H9 (cell line): Measurements from ENCODE around the gene OR5I1. TPM values are rescaled to one million over a fixed set of nuclear protein-coding genes. Genes with fewer than 3 reads are reported as not detected.

Experiments used
- DNase-seq: peaks from one replicate; pipeline ENCODE4 v3.0.0-alpha.2; 2017
- H2AFZ ChIP-seq: one replicate; pipeline ENCODE4 v1.6.1; 2013; ENCODE audit warnings: mild to moderate bottlenecking, low read length, control low read depth, moderate library complexity
- H2AK5ac ChIP-seq: 2 replicates; pipeline ENCODE4 v1.6.1; 2013; ENCODE audit warnings: low read length, control low read depth, mixed read lengths; ENCODE audit not compliant: insufficient read length
- H2BK120ac ChIP-seq: one replicate; pipeline ENCODE4 v1.6.1; 2013; ENCODE audit warnings: low read depth, mild to moderate bottlenecking, low read length, control low read depth, inconsistent platforms; ENCODE audit not compliant: poor library complexity, severe bottlenecking
- H2BK12ac ChIP-seq: 2 replicates; pipeline ENCODE4 v1.6.1; 2013; ENCODE audit warnings: low read length, control low read depth, mixed read lengths, low read depth; ENCODE audit not compliant: insufficient read length
- H2BK15ac ChIP-seq: 2 replicates; pipeline ENCODE4 v1.6.1; 2013; ENCODE audit warnings: low read depth, low read length, control low read depth
- H2BK20ac ChIP-seq: one replicate; pipeline ENCODE4 v1.6.1; 2013; ENCODE audit warnings: low read depth, mild to moderate bottlenecking, low read length, control low read depth, inconsistent platforms; ENCODE audit not compliant: poor library complexity, severe bottlenecking
- H2BK5ac ChIP-seq: 2 replicates; pipeline ENCODE4 v1.6.1; 2013; ENCODE audit warnings: low read length, control low read depth, mixed read lengths; ENCODE audit not compliant: insufficient read length
- H3K14ac ChIP-seq: 2 replicates; pipeline ENCODE4 v1.6.1; 2013; ENCODE audit warnings: low read length, control low read depth; ENCODE audit not compliant: insufficient read depth
- H3K18ac ChIP-seq: 2 replicates; pipeline ENCODE4 v1.6.1; 2013; ENCODE audit warnings: low read depth, mild to moderate bottlenecking, mixed read lengths, low read length, control low read depth; ENCODE audit not compliant: insufficient read length
- H3K23ac ChIP-seq: 2 replicates; pipeline ENCODE4 v1.6.1; 2013; ENCODE audit warnings: low read length, control low read depth, mixed read lengths, low read depth; ENCODE audit not compliant: insufficient read length
- H3K23me2 ChIP-seq: 2 replicates; pipeline ENCODE4 v1.6.1; 2013; ENCODE audit warnings: low read depth, mild to moderate bottlenecking, mixed read lengths, low read length, control low read depth; ENCODE audit not compliant: insufficient read length, poor library complexity, severe bottlenecking
- H3K27ac ChIP-seq: 2 replicates; pipeline ENCODE4 v1.5.1; 2013; ENCODE audit warnings: low read length, control low read depth, mixed read lengths, low read depth; ENCODE audit not compliant: insufficient read length
- H3K27me3 ChIP-seq: 2 replicates; pipeline ENCODE4 v1.6.1; 2013; ENCODE audit warnings: low read length, control low read depth, inconsistent platforms; ENCODE audit not compliant: insufficient read depth
- H3K4ac ChIP-seq: 2 replicates; pipeline ENCODE4 v1.6.1; 2013; ENCODE audit warnings: low read depth, mild to moderate bottlenecking, control low read depth, inconsistent platforms, low read length, moderate library complexity
- H3K4me1 ChIP-seq: 2 replicates; pipeline ENCODE4 v1.6.1; 2013; ENCODE audit warnings: low read length, control low read depth, inconsistent platforms; ENCODE audit not compliant: insufficient read depth
- H3K4me2 ChIP-seq: 2 replicates; pipeline ENCODE4 v1.6.1; 2013; ENCODE audit warnings: low read length, control low read depth, mixed read lengths; ENCODE audit not compliant: insufficient read length, insufficient read depth
- H3K56ac ChIP-seq: 2 replicates; pipeline ENCODE4 v1.6.1; 2013; ENCODE audit warnings: low read depth, mild to moderate bottlenecking, mixed read lengths, low read length, control low read depth; ENCODE audit not compliant: insufficient read length
- H3K79me1 ChIP-seq: 2 replicates; pipeline ENCODE4 v1.6.1; 2013; ENCODE audit warnings: low read depth, mild to moderate bottlenecking, moderate library complexity, low read length, control low read depth, inconsistent platforms; ENCODE audit not compliant: insufficient read depth, poor library complexity, severe bottlenecking
- H3K79me2 ChIP-seq: 2 replicates; pipeline ENCODE4 v1.6.1; 2013; ENCODE audit warnings: low read length, control low read depth, inconsistent platforms; ENCODE audit not compliant: insufficient read depth
- H3K9ac ChIP-seq: 2 replicates; pipeline ENCODE4 v1.6.1; 2013; ENCODE audit warnings: low read length, control low read depth, mixed read lengths; ENCODE audit not compliant: insufficient read length; ENCODE audit errors: extremely low read depth
- H3K9me3 ChIP-seq: one replicate; pipeline ENCODE4 v1.6.1; 2013; ENCODE audit warnings: low read depth, low read length, inconsistent platforms; ENCODE audit not compliant: control insufficient read depth
- H3T11ph ChIP-seq: one replicate; pipeline ENCODE4 v1.6.1; 2013; ENCODE audit warnings: mild to moderate bottlenecking, low read length, control low read depth, inconsistent platforms
- H4K20me1 ChIP-seq: one replicate; pipeline ENCODE4 v1.6.1; 2013; ENCODE audit not compliant: control insufficient read depth, insufficient read length, insufficient read depth
- H4K5ac ChIP-seq: 2 replicates; pipeline ENCODE4 v1.6.1; 2013; ENCODE audit warnings: low read depth, mild to moderate bottlenecking, mixed read lengths, low read length, control low read depth; ENCODE audit not compliant: insufficient read length
- H4K8ac ChIP-seq: replicated peaks from 2 replicates; pipeline ENCODE4 v1.6.1; 2013; ENCODE audit warnings: low read length, control low read depth, mixed read lengths, low read depth; ENCODE audit not compliant: insufficient read length
- H4K91ac ChIP-seq: 2 replicates; pipeline ENCODE4 v1.6.1; 2013; ENCODE audit warnings: low read depth, mild to moderate bottlenecking, moderate library complexity, mixed read lengths, low read length, control low read depth; ENCODE audit not compliant: insufficient read length
- H3K27ac Mint-ChIP-seq, 3 experiments: 2 replicates in 2 of 3; 3 replicates in 1 of 3; pipeline ENCODE4 v1.8.0; 2020 to 2021; ENCODE audit warnings: mixed read lengths in 3 of 3, mild to moderate bottlenecking in 1 of 3, moderate library complexity in 1 of 3
- H3K27me3 Mint-ChIP-seq: 2 replicates; pipeline ENCODE4 v1.8.0; 2021; ENCODE audit warnings: low read depth, mild to moderate bottlenecking, moderate library complexity, mixed read lengths
- H3K36me3 Mint-ChIP-seq, 3 experiments: 2 replicates in 2 of 3; 3 replicates in 1 of 3; pipeline ENCODE4 v1.8.0; 2020 to 2021; ENCODE audit warnings: low read depth in 3 of 3, mixed read lengths in 3 of 3; ENCODE audit not compliant: insufficient read depth in 1 of 3
- H3K4me1 Mint-ChIP-seq, 2 experiments: 2 replicates each; pipeline ENCODE4 v1.8.0; 2020; ENCODE audit warnings: mixed read lengths in 2 of 2
- H3K4me3 Mint-ChIP-seq, 2 experiments: 2 replicates in 1 of 2; 3 replicates in 1 of 2; pipeline ENCODE4 v1.8.0; 2020 to 2021; ENCODE audit warnings: mild to moderate bottlenecking in 2 of 2, mixed read lengths in 2 of 2, moderate library complexity in 1 of 2
- H3K9me3 Mint-ChIP-seq, 2 experiments: 2 replicates in 1 of 2; 3 replicates in 1 of 2; pipeline ENCODE4 v1.8.0; 2020; ENCODE audit warnings: mild to moderate bottlenecking in 2 of 2, mixed read lengths in 2 of 2, moderate library complexity in 1 of 2
- CTCF ChIP-seq: fragments of 200-600 bp; sonication (generic); conservative IDR thresholded peaks from 3 replicates; pipeline ENCODE4 v1.8.0; 2021; ENCODE audit warnings: antibody characterized with exemption, mild to moderate bottlenecking
- whole genome bisulfite sequencing: extraction: QIAGEN DNeasy Blood & Tissue Kit; methylation state at CpG from one replicate; pipeline ENCODE4 v1.1.7; 2013; ENCODE audit warnings: missing lambda C conversion rate, low lambda C conversion rate, mixed read lengths; ENCODE audit not compliant: insufficient read length; ENCODE audit errors: extremely low coverage; 5-methylcytosine and 5-hydroxymethylcytosine counted together
- long read RNA-seq: library from polyadenylated mRNA; unstranded; transcript quantifications from one replicate; pipeline ENCODE4 v2.0.0, GENCODE V29; 2020
- total RNA-seq: library from RNA; stranded (reverse); gene quantifications from 2 replicates; pipeline ENCODE4 v1.2.1, GENCODE V29; 2021

OR5I1 gene
- not detected in 2 replicates for total RNA-seq
- long read RNA-seq: 0 reads

DNA sequence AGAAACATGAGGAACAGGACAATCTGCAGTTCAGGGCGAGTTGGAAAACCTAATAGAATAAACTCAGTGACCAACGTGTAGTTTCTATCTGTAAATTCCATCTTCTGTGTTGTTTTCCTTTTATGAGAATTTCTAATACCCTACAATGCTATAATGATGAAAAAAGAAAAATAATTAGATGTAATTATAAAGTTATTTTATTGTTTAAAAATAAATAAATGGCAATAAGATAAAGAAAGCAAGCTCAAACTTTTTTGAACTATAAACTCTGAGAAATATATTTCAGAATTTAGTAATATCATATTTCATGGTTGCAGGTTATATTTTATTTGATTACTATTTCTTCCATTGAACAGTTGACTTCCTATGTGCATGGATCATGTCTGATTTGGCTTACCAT lies at the start of gene OR5I1:
Gene OR5I1, minus strand, starts transcription at position 101 of the 400 bp plus-strand sequence. Its CDS starts 0 bp downstream, at position 101.
- Histone ChIP-seq H4K8ac (no peak within 1 kb of the TSS), H3K18ac (no peak within 1 kb of the TSS), H3K4me1 (no peaks in the 10 kb centered on the region), H2BK120ac (no peak within 1 kb of the TSS), H3K79me2 (no peaks in the 10 kb centered on the region), H4K20me1 (no peaks in the 10 kb centered on the region), H3K27me3 (no peaks in the 10 kb centered on the region), H2AK5ac (no peak within 1 kb of the TSS), H3K9me3 (peaks cover 25% of the 10 kb centered on the region), H3K4me2 (no peak within 1 kb of the TSS), H2BK20ac (no peak within 1 kb of the TSS), H3K9ac (no peak within 1 kb of the TSS), H2BK5ac (no peak within 1 kb of the TSS), H4K91ac (no peak within 1 kb of the TSS), H3K23ac (no peak within 1 kb of the TSS), H3K23me2 (no peaks in the 10 kb centered on the region), H3K79me1 (no peaks in the 10 kb centered on the region), H2BK15ac (no peak within 1 kb of the TSS), H3K4ac (no peak within 1 kb of the TSS), H2BK12ac (no peak within 1 kb of the TSS), H3T11ph (no peak within 1 kb of the TSS), H3K27ac (no peak within 1 kb of the TSS), H3K14ac (no peak within 1 kb of the TSS), H4K5ac (no peak within 1 kb of the TSS), H3K56ac (no peak within 1 kb of the TSS), H2AFZ (no peak within 1 kb of the TSS)
- Mint-ChIP-seq H3K4me1 (no peaks in the 10 kb centered on the region), H3K27me3 (no peaks in the 10 kb centered on the region), H3K9me3 (peaks cover 19 to 45% of the 10 kb centered on the region in 2 experiments), H3K27ac (no peak within 1 kb of the TSS), H3K36me3 (peaks cover 0 to 6% (median 0%) of the 10 kb centered on the region in 3 experiments; a peak in 3 of 7 replicates), H3K4me3 (no peak within 1 kb of the TSS)
- no peak for DNase-seq
- TF ChIP-seq CTCF: no peak
- WGBS: no CpG with 5 or more reads among the region's 2 CpGs
